Jurkat, Clone E6-1 (cell line): ENCODE data around the gene KRT8.
"Not testable (repeated sequence)": the region's sequence is repeated elsewhere in the genome, so short reads cannot be mapped to it uniquely, and the experiment has no call there.

Source experiments
- DNase-seq: peaks from one replicate; pipeline ENCODE4 v3.0.0-alpha.2; 2011; ENCODE audit warnings: low read depth, low spot score
- H3K4me3 ChIP-seq: 2 replicates; pipeline ENCODE4 v1.5.1; 2011; ENCODE audit warnings: mild to moderate bottlenecking, low read length, control low read depth, moderate library complexity

KRT8 gene

DNA sequence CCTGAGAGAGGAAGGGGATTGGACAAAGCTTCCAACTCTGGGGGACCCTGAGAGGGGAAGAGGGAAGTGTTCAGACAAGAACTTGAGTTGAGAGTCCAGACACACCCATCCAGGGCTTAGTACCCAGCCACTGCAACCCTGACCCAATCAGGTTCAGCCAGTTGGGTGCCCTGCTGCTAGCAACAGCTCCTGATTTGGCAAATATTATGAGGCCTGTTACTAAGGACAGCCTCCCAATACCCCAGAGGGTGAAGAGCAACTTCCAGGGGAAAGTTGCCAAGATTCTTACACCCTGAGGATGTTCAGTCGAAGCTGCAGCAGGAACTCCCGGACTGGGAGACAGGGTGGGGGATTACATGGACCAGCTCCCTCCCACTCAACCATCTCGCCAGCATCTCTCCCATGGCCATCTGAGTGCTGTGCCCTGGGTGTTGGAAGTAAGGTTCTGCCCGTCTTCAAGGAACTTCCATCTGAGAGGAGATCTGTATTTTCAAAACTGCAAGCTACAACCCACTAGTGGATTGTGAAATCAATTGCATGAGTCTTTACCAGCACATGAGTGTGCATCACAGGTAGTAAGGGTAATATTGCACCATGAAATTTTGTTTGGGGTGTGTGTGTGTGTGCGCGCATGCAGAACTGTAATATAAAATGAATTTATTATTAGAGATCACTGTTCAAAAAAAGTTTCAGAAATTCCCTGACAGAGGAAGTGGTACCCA is 44.6 kb downstream of the KRT8 start:
- DNase-seq, result no peak
- H3K4me3 ChIP-seq, result no peak overlapping the region

GRCh38 chr12:52857500-52857899 is 47.4 kb downstream of the KRT8 start:
- no peak overlapping the region for H3K4me3 ChIP-seq
- no peak for DNase-seq

- no peak for DNase-seq
- H3K4me3 ChIP-seq, result no peak overlapping the region
Observed at GRCh38 chr12:52856787-52857186, 48.1 kb downstream of the KRT8 start.

GRCh38 chr12:52856077-52856476 is 48.8 kb downstream of the KRT8 start:
- H3K4me3 ChIP-seq, DNase-seq: not testable (repeated sequence)

DNA sequence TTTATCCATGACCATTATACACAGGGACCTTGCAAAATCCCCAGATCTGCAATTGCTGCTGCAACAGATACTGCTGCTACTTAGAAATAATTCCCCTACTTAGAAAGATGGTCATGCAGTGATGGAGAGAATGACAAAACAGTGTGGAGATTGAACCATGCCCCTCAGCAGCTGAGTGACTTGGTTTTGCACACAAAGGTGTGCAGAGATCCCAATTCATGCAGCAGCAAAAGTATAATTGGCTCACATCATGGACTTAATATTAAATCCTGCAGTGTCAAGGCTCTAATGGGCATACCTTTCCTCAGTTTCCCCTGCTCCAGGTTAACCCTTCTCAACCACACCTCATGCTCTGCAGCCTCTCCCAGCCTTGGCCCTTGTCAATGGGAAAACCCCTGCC is 53.1 kb downstream of the KRT8 start:
- no peak overlapping the region for H3K4me3 ChIP-seq
- no peak for DNase-seq

DNA sequence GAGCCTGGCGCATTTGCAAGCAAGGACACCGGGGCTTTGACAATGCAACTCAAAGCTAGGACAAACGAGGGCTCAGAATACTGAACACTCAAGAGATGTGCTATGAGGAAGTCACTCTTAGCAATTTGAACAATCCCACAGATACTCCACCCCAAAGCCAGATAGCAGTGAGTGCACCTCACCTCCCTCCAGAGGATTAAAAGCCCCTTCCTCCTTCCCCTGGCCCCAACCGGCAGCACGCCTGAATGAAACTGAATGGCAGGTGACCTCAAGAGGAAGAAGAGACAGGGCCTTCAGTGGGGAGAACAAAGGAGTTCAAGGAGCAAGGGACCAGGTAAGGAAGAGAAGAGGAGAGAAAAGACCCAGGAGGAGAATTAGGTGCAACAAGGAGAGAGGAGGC is 54.2 kb downstream of the KRT8 start:
- H3K4me3 ChIP-seq, result no peak overlapping the region
- no peak for DNase-seq

- H3K4me3 ChIP-seq, result no peak overlapping the region
- DNase-seq, result no peak
Observed at GRCh38 chr12:52849511-52849910, 55.4 kb downstream of the KRT8 start.

DNA sequence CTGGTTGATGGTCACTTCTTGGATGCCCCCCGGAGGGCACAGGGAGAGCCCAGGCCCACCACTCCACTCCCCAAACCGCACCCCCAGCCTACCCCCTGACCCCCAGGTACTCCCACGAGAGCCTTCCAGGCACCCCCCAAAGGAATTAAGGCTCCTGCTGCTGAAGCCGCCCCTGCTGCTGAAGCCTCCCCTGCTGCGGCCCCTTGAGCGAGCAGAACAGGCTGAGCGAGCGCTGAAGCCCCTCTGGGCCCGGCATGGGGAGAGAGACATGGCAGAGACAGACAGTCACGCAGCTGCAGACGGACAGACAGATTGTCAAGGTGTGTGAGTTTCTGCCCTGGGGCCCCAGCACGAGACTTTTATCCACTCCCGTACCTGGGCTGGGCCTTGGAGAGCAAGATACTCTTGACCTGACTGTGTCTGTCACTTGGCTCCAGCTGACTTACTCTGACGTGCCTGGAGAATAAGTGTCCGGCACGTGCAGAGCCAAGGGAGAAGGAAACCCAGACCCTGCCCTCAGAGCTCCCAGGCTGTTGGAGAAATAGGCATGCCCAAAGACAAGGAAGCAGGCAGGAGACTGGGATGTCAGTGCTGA is 56.1 kb downstream of the KRT8 start, which contains the start of gene KRT78:
Gene KRT78, minus strand, starts transcription at position 334 of the 595 bp plus-strand sequence. Its CDS starts 64 bp downstream, at position 270.
- DNase-seq, result no peak
- no peak within 1 kb of the TSS for H3K4me3 ChIP-seq

GRCh38 chr12:52847335-52848102 is 57.4 kb downstream of the KRT8 start:
- DNase-seq, result no peak
- no peak overlapping the region for H3K4me3 ChIP-seq
